HEK293 (cell line): Measurements from ENCODE around the gene DBF4B.

Source experiments
- ATF2 ChIP-seq: fragments of 450-650 bp; formaldehyde crosslinking; IDR thresholded peaks from 2 replicates; pipeline ENCODE4 v1.5.1; 2016; ENCODE audit warnings: missing biosample characterization, missing genetic modification characterization, low read depth
- CTCF ChIP-seq: fragments of 450-650 bp; formaldehyde crosslinking; IDR thresholded peaks from 2 replicates; pipeline ENCODE4 v1.5.1; 2016; ENCODE audit warnings: missing biosample characterization, missing genetic modification characterization
- KLF1 ChIP-seq: fragments of 450-650 bp; formaldehyde crosslinking; IDR thresholded peaks from 2 replicates; pipeline ENCODE4 v1.5.1; 2016; ENCODE audit warnings: missing biosample characterization, missing genetic modification characterization
- KLF8 ChIP-seq: fragments of 450-650 bp; formaldehyde crosslinking; IDR thresholded peaks from 2 replicates; pipeline ENCODE4 v1.5.1; 2016; ENCODE audit warnings: missing biosample characterization, missing genetic modification characterization
- ZBTB20 ChIP-seq: fragments of 450-650 bp; formaldehyde crosslinking; IDR thresholded peaks from 2 replicates; pipeline ENCODE4 v1.5.1; 2016; ENCODE audit warnings: missing biosample characterization, missing genetic modification characterization
- ZNF274 ChIP-seq, 2 experiments: fragments of 200-500 bp in 1 of 2; fragments of 450-650 bp in 1 of 2; sonication (Bioruptor generic) in 1 of 2; formaldehyde crosslinking in 1 of 2; IDR thresholded peaks; 2 replicates each; pipeline versions ENCODE4 v1.5.1 to v1.6.1; 2014 to 2016; ENCODE audit warnings: borderline replicate concordance in 1 of 2, inconsistent platforms in 1 of 2, low read length in 1 of 2, missing biosample characterization in 1 of 2, missing genetic modification characterization in 1 of 2
- ZNF391 ChIP-seq: fragments of 450-650 bp; formaldehyde crosslinking; IDR thresholded peaks from 2 replicates; pipeline ENCODE4 v1.5.1; 2016; ENCODE audit warnings: low read depth, missing biosample characterization, missing genetic modification characterization, borderline replicate concordance
- ZNF561 ChIP-seq: fragments of 450-650 bp; IDR thresholded peaks from 2 replicates; pipeline ENCODE4 v1.5.1; 2018; ENCODE audit warnings: missing biosample characterization, missing genetic modification characterization, borderline replicate concordance
- ZNF600 ChIP-seq: fragments of 450-650 bp; formaldehyde crosslinking; IDR thresholded peaks from 2 replicates; pipeline ENCODE4 v1.5.1; 2016; ENCODE audit warnings: missing biosample characterization, missing genetic modification characterization
- ZNF837 ChIP-seq: fragments of 450-650 bp; formaldehyde crosslinking; IDR thresholded peaks from 2 replicates; pipeline ENCODE4 v1.5.1; 2016; ENCODE audit warnings: missing biosample characterization, missing genetic modification characterization
- TF ChIP-seq, protein P1 (sequence below): sonication (generic); formaldehyde crosslinking; IDR thresholded peaks from 2 replicates; pipeline ENCODE4 v1.8.1; 2022; ENCODE audit warnings: mild to moderate bottlenecking, moderate library complexity, missing genetic modification reagents
- TF ChIP-seq, protein P2 (sequence below): fragments of 450-650 bp; formaldehyde crosslinking; IDR thresholded peaks from 2 replicates; pipeline ENCODE4 v1.5.1; 2016; ENCODE audit warnings: missing biosample characterization, missing genetic modification characterization
- TF ChIP-seq, protein P3 (sequence below): fragments of 450-650 bp; formaldehyde crosslinking; IDR thresholded peaks from 2 replicates; pipeline ENCODE4 v1.5.1; 2016; ENCODE audit warnings: missing biosample characterization, missing genetic modification characterization

GRCh38 chr17:44763170-44763569 lies 54.7 kb downstream of the DBF4B start:
- TF ChIP-seq ATF2 = no peak
- TF ChIP-seq KLF8 = no peak
- TF ChIP-seq CTCF (tag by site-specific recombination) = no peak
- no peak for TF ChIP-seq ZNF837
- TF ChIP-seq ZNF561 = no peak
- no peak for TF ChIP-seq ZNF600 (tag by site-specific recombination)
- TF ChIP-seq, protein P1, sequence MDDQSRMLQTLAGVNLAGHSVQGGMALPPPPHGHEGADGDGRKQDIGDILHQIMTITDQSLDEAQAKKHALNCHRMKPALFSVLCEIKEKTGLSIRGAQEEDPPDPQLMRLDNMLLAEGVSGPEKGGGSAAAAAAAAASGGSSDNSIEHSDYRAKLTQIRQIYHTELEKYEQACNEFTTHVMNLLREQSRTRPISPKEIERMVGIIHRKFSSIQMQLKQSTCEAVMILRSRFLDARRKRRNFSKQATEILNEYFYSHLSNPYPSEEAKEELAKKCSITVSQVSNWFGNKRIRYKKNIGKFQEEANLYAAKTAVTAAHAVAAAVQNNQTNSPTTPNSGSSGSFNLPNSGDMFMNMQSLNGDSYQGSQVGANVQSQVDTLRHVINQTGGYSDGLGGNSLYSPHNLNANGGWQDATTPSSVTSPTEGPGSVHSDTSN (CRISPR knock-in tag) = no peak
- TF ChIP-seq, protein P2, sequence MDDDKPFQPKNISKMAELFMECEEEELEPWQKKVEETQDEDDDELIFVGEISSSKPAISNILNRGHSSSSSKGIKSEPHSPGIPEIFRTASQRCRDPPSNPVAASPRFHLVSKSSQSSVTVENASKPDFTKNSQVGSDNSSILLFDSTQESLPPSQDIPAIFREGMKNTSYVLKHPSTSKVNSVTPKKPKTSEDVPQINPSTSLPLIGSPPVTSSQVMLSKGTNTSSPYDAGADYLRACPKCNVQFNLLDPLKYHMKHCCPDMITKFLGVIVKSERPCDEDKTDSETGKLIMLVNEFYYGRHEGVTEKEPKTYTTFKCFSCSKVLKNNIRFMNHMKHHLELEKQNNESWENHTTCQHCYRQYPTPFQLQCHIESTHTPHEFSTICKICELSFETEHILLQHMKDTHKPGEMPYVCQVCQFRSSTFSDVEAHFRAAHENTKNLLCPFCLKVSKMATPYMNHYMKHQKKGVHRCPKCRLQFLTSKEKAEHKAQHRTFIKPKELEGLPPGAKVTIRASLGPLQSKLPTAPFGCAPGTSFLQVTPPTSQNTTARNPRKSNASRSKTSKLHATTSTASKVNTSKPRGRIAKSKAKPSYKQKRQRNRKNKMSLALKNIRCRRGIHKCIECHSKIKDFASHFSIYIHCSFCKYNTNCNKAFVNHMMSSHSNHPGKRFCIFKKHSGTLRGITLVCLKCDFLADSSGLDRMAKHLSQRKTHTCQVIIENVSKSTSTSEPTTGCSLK (tag by site-specific recombination) = no peak
- TF ChIP-seq KLF1 (tag by site-specific recombination) = no peak
- TF ChIP-seq, protein P3, sequence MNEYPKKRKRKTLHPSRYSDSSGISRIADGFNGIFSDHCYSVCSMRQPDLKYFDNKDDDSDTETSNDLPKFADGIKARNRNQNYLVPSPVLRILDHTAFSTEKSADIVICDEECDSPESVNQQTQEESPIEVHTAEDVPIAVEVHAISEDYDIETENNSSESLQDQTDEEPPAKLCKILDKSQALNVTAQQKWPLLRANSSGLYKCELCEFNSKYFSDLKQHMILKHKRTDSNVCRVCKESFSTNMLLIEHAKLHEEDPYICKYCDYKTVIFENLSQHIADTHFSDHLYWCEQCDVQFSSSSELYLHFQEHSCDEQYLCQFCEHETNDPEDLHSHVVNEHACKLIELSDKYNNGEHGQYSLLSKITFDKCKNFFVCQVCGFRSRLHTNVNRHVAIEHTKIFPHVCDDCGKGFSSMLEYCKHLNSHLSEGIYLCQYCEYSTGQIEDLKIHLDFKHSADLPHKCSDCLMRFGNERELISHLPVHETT (tag by site-specific recombination) = no peak
- TF ChIP-seq ZNF391 (tag by site-specific recombination) = no peak
- no peak for TF ChIP-seq ZNF274 (IDR thresholded peaks at IDR 0.05; ENCODE audit: low read length)
- TF ChIP-seq ZNF274 (tag by site-specific recombination; IDR thresholded peaks at IDR 0.05; ENCODE audit: borderline replicate concordance) = no peak
- TF ChIP-seq ZBTB20 (tag by site-specific recombination) = no peak
